EH (cell line): Measurements from ENCODE around the gene SUPT3H.
"Not testable (repeated sequence)": the region's sequence is repeated elsewhere in the genome, so short reads cannot be mapped to it uniquely, and the experiment has no call there.

Experiments
- DNase-seq: peaks from one replicate; pipeline ENCODE4 v3.0.0-alpha.2; 2015; ENCODE audit warnings: low read depth

The SUPT3H gene

GRCh38 chr6:45323656-45324224 is 54.0 kb downstream of the SUPT3H start:
- no peak for DNase-seq

DNA sequence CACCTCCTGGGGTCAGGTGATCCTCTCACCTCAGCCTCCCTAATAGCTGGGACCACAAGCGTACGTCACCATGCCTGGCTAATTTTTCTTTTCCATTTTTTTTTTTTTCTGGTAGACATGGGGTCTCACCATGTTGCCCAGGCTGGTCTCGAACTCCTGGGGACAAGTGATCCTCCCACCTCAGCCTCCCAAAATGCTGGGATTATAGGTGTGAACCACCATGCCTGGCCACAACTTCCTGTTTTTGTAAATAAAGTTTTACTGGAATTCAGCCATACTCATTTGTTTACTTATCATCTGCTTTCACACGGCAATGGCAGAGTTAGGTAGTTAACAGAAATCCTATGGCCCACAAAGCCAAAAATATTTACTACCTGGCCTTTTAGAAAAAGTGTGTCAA is 57.4 kb downstream of the SUPT3H start:
- DNase-seq, result no peak

- no peak for DNase-seq
Measured at GRCh38 chr6:45314146-45314545, 63.6 kb downstream of the SUPT3H start.

DNA sequence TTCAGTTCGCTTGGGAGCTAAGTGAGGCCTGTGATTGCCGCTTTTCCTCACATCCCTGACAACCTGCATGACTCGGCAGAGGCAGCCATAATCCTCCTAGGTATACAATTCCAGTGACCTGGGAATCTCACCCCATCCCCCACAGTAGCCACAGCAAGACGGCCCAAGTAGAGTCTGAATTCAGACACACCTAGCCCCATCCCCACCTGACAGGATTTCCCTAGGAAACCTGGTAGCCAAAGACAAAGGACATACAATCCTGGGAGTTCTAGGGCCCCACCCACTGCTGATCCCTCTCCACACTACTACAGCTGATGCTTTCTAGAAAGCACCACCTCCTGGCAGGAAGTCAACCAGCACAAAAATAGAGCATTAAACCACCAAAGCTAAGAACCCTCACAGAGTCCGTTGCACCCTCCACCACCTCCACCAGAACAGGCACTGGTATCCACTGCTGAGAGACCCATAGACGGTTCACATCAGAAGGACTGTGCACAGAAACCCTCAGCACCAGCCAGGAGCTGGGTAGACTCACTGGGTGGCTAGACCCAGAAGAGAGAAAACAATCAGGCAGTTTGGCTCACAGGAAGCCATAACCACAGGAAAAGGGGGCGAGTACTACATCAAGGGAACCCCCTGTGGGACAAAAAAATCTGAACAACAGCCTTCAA is 67.5 kb downstream of the SUPT3H start:
- DNase-seq, result peak; percentile 4

- DNase-seq, result no peak
Measured at GRCh38 chr6:45305546-45305945, 72.2 kb downstream of the SUPT3H start.

GRCh38 chr6:45302832-45303231 is 74.9 kb downstream of the SUPT3H start:
- DNase-seq, result no peak

DNA sequence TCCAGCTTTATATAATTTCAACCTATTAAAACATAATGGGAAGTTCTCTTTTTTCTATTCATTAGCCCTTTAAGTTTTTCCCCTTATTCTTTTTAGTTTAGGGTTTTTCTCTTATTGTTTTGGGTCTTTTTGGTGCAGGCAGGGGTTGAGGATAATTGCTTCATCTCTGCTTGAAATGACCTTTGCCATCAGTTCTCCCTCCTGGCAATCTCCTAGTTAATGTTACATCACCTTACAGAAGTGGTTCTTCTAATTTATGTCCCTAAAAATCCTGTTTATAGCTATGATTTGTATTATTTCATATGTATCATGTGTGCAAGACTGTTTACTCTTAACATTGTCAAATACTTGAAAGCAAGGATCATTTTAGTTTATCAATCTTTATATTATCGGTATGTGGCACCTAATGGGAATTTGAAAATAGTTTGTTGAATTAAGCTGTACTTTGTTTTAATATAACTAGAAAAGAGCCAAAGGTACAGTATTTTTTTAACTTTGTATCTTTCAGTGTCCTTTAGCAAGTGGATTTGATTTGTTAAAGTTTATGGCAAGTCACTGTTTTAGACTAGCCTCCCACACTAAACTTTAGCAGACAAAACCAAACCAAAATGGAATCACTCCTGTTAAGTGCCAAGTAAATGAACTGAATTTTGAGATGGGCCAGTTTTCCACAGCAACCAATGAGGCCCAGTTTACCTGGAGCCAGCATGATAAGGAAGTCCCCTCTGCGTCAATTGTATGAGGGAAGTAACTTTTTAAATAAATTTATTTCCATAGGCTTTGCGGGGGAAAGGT is 76.2 kb downstream of the SUPT3H start:
- DNase-seq, result no peak

DNA sequence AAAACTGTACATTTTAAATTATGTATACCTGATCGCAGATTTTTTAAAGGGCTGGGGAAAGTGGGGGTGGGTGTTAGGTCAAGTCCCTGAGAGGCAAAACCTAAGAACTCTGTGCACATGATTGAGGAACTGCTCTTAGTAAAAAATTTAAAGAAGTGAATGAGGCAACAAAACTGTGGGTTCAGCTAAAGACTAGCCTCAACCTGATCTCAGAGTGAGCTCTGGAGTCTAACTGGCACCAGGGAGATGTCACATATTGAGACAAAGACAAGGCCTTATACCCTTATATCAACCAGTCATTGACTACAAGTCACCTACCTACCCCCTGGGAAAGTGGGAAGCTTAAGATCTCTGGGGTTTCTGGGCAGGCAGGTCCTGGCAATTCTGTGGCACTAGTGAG is 77.0 kb downstream of the SUPT3H start:
- DNase-seq, result no peak

DNA sequence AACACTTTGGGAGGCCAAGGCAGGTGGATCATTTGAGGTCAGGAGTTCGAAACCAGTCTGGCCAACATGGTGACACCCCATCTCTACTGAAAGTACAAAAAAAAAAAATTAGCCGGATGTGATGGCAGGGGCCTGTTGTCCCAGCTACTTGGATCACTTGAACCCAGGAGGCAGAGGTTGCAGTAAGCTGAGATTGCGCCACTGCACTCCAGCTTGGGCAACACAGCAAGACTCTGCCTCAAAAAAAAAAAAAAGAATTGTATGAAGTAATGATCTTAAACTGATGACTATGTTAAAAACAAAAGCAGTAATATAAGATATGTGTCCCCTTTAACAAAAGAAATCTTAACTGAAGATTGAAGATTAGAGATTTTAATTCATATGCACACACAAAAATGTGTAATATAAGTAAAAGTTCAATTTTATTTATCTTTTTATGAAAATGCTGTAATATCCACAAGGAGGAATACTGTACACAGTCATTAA is 78.6 kb downstream of the SUPT3H start:
- no peak for DNase-seq

DNA sequence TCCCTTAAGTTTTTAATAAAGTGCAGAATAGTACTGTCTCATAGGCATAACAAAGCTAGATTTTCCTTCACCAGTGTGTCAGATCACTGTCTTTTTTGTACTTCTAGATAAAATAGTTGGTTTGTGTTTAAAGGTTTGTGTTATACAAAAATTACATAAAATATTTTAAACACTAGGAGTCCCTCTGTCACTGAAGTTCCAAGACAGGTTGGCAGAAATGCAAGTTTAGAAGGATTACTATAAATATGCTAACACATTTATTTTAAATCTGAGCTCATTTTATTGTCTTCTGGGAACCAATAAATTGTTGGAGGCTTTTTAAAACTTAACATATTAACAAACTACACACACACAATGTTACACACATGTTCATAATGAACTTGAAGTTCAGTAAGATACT is 80.4 kb downstream of the SUPT3H start:
- DNase-seq, result no peak

DNA sequence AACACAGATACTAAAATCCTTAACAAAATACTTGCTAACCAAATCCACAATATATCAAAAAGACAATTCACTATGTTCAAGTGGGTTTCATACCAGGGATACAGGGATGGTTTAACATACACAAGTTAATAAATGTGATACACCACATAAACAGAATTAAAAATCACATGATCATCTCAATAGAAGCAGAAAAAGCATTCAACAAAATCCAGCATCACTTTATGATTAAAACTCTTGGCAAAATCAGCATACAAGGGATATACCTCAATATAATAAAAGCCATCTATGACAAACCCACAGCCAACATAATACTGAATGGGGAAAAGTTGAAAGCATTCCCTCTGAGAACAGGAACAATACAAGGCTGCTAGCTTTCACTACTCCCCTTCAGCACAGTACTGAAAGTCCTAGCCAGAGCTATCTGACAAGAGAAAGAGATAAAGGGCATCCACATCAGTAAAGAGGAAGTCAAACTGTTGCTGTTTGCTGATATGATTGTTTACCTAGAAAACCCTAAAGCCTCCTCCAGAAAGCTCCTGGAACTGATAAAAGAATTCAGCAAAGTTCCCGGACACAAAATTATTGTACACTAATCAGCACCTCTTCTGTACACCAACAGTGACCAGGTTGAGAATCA is 83.6 kb downstream of the SUPT3H start:
- DNase-seq, result not testable (repeated sequence)

GRCh38 chr6:45293306-45293705 is 84.4 kb downstream of the SUPT3H start:
- no peak for DNase-seq

DNA sequence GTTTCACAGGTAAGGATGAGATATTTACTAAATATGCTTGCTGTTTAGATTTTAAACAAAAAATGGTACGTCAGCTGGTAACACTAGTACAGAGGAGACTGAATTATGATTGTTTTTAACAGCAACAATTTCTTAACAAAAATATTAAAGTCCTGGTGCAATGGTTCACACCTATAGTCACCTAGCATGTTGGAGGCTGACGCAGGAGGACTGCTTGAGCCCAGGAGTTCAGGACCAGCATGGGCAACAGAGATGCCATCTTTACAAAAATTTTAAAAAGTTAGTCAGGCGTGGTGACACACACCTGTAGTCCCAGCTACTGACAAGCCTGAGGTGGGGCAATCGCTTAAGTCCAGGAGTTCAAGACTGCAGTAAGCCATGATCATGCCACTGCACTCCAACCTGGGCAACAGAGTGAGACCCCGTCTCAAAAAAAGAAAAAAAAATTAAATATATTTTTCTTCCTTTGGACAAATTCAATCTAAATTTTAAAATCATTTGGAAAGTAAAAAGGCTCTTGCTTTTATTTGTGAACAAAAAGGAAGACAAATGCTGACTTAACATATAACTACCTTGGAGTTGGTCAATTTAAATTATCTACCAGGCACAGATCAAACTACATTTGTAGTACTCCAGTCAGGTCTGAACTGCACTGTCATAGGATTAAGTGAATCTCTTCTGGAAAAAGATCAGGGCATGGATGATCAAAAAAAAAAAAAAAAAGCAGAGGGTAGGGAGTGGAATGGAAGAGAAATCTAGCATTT is 87.8 kb downstream of the SUPT3H start:
- DNase-seq, result no peak

DNA sequence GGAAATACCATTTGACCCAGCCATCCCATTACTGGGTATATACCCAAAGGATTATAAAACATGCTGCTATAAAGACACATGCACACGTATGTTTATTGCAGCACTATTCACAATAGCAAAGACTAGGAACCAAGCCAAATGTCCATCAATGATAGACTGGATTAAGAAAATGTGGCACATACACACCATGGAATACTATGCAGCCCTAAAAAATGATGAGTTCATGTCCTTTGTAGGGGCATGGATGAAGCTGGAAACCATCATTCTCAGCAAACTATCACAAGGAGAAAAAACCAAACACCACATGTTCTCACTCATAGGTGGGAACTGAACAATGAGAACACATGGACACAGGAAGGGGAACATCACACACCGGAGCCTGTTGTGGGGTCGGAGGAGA is 91.0 kb downstream of the SUPT3H start:
- not testable (repeated sequence) for DNase-seq

DNA sequence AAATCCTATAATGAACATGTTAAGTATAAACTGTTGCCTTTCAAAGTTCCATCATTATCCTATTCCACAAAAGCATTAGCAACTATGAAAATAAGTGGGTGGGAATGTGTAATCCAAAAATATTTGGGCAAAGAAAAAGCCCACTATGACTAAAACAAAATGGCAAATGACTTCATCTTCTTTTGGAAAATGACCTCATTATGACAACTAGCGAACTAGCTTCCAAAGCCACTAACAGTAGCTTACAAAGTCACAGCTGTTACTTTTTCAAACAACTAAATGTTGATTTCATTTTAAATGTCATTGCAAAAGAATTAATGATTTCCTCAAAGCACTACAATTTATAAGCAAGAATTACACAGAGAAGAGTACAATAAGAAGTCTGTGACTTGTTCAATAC is 99.4 kb downstream of the SUPT3H start:
- no peak for DNase-seq

DNA sequence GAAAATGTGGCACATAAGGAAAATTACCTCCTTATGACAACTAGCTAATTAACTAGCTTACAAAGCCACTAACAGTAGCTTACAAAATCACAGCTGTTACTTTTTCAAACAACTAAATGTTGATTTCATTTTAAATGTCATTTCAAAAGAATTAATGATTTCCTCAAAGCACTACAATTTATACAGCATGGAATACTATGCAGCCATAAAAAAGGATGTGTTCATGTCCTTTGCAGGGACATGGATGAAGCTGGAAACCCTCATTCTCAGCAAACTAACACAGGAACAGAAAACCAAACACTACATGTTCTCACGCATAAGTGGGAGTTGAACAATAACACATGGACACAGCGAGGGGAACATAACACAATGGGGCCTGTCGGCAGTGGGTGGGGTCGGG is 100.0 kb downstream of the SUPT3H start:
- not testable (repeated sequence) for DNase-seq

DNA sequence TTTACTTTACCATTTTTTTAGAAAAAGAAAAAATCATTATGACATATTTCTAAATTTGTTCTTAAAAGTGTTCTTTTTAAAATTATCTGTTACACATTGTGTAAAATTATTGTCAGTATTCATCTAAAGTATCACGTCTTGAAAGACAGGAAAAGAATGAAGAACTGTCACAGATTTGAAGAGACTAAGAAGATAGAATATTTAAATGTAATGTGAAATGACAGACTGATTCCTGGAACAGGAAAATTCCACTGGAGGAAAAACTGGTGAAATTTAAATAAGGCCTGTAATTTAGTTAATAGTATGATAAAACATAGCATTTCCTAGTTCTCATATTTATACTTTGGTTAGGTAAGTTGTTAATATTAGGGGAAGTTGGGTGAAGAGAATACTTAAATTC is 102.4 kb downstream of the SUPT3H start:
- no peak for DNase-seq

GRCh38 chr6:45272626-45273025 is 105.1 kb downstream of the SUPT3H start:
- DNase-seq, result peak; percentile 12

GRCh38 chr6:45265246-45265645 is 112.5 kb downstream of the SUPT3H start:
- DNase-seq, result no peak

- DNase-seq, result no peak
Measured at GRCh38 chr6:45260696-45261095, 117.0 kb downstream of the SUPT3H start.

GRCh38 chr6:45256697-45257695 is 120.7 kb downstream of the SUPT3H start:
- DNase-seq, result peak; percentile 30
